Activated T-cell treated with anti-CD3 and anti-CD28 coated beads, Interleukin-2, amount 50 U/mL, for 48 hours (primary cell): ENCODE data around the gene NUP98.

Source experiments
- DNase-seq, 2 experiments: peaks; one replicate each; pipeline ENCODE4 v3.0.0-alpha.2; 2020

NUP98 gene

DNA sequence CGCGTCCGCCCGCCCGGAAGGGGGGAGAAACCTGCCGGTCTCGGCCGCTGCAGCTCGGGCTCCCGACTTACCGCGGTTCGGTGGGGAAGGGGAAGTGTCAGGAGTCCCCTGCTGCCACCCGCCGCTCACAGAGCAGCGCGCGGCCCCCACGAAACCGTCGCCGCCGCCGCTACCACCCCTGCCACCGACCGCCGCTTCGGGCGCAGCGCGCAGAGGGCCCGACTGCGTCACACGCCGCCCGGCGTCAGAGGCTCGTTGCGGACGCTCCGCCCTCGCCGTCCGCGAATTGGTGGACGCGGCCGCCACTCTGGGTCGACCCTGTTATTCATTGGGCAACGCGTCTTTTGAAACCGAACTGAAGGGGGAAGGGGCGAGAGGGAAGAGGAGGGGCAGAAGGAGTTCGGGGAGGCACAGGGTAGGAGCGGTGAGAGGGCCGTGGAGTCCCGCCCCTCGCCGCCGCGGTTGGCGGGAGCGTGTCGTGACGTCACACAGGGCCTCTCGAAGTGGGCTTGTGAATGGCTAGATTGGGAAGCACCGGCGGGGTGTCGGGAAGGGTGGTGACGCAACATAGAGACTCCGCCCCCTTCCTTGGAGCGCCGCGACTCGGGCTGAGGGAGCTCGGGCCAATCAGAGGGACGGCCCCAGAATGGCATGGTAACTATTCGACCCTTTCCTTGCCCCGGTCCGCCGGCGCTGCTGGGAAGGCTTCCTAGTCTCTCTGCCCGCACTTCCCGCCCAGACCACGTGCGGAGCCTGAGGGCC is at the start of gene NUP98:
TSS of gene NUP98 (minus strand) at position 226 of the 762 bp plus-strand sequence. CDS start 15,437 bp downstream, outside the sequence.
- peak; percentile 100 for DNase-seq

GRCh38 chr11:3845670-3846069 is 48.3 kb upstream of the NUP98 start:
- no peak for DNase-seq

DNA sequence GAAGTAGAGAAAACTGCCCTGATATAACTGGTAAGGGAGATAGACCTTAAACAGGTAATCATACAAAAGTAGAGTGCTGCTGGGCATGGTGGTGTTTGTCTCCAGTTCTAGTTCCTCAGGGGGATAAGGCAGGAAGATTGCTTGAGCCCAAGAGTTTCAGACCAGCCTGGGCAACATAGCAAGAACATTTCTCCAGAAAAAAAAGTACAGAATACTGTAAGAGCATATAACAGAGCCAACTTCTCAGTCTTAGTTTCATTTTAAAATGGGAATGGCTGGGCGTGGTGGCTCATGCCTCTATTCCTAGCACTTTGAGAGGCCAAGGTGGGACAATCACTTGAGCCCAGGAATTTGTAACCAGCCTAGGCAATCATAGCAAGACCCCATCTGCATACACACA is 47.9 kb upstream of the NUP98 start:
- no peak for DNase-seq

DNA sequence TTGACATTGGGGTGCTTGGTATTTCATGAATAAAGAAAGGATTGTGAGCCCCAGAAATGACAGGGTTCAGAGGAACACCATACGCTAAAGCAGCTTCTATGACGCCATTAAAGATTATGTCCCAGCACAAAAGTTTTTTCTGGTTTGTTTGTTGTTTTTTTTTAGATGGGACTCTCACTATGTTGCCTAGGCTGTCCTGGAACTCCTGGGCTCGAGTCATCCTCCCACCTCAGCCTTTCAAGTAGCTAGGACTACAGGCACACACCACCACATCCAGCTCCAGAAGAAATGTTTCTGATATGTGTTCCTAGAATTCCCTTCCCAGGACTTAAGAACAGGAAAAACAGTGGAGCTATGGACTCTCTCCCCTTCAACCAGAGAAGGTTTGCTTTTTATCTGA is 46.0 kb upstream of the NUP98 start:
- DNase-seq = no peak

- DNase-seq = peak; percentile 46 to 56
These were observed 44.3 kb upstream of the NUP98 start for GRCh38 chr11:3841426-3842350.

- peak; percentile 95 to 96 for DNase-seq
These were observed 43.6 kb upstream of the NUP98 start, which contains the start of gene RHOG for GRCh38 chr11:3840870-3841425. RHOG (minus strand) TSS chr11:3840959; CDS start chr11:3828138, 12,821 bp downstream.

DNA sequence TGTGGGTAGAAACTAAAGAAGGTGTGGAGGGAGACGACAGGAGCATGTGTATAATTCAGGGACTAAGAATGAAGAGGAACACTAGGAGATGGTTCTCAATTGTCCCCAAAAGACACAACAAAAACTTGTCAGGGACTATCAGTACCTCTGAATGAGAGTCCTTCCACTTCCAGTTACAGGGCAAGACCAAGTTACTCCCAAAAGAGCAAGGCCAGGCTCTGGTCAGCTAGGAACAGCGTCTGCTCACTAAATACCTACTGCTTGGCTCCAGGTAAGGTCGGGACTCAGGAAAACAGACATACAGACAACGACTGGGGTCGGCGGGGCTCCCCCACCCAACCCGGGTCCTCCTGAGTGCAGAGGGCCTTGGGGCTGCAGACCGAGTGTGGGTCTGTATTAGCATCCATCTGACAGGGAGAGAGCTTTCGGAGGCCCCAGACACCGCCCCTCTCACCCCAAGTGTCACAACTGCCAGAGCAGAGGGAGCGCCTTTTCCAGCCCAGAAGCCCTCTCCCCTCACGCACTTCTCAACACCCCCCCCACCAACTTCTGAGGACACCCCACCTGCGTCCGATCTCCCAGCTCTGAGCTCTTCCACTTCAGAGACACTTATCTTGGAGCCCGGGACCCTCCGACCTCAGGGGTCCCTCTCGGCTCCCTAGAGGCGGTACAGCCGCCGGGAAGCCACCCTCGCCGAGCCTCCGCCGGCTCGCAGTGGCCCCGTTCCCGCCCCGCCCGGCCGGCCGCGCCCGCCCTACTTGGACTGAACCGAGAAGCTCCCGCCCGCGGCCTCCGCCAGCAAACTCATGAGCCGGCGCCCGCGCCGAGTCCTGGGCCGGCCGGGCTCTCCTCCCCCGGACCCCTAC is 42.9 kb upstream of the NUP98 start:
- DNase-seq = peak; percentile 53 to 63

DNA sequence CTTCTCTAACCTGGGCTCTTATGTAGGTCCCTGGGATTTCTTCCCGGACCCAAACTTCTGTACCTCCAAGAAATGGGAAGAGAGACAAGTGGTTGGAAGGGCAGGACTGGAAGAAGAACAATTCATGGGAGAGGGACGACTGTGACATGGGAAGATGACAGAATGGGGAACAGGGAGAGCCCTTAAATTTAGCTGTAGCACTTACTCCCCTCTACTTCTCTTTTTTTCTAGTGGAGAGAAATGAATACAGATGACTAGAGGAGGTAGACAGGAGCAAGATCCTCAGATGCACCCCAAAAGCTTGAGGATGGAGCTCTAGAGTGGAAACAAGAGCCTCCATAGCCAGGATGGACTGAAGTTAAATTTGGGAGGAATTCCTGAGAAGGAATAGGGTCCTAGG is 41.1 kb upstream of the NUP98 start:
- DNase-seq = no peak

- DNase-seq = no peak
These were observed 40.4 kb upstream of the NUP98 start for GRCh38 chr11:3837793-3838192.

GRCh38 chr11:3836903-3837302 is 39.5 kb upstream of the NUP98 start:
- DNase-seq = peak; percentile 50 to 63

- no peak for DNase-seq
These were observed 38.4 kb upstream of the NUP98 start for GRCh38 chr11:3835751-3836150.

GRCh38 chr11:3834664-3835461 is 37.5 kb upstream of the NUP98 start:
- DNase-seq = no peak

- DNase-seq = no peak
These were observed 37.0 kb upstream of the NUP98 start for GRCh38 chr11:3834349-3834663.

- no peak for DNase-seq
These were observed 36.1 kb upstream of the NUP98 start for GRCh38 chr11:3833449-3833848.

DNA sequence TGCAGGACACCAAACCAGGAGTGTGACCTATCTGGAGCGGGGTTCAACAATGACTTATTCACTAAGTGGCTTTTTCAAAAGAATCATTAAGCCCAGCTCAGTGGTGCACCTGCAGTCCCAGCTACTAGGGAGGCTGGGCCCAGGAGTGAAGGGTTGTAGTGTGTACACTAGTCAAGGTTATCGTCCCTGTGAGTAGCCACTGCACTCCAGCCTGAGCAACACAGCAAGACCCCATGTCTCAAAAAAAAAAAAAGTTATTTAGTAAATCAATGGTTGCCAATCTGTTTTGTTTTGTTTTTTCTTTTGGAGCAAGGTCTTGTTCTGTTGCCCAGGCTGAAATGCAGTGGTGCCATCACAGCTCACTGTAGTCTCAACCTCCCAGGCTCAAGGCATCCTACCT is 35.5 kb upstream of the NUP98 start:
- DNase-seq = no peak

DNA sequence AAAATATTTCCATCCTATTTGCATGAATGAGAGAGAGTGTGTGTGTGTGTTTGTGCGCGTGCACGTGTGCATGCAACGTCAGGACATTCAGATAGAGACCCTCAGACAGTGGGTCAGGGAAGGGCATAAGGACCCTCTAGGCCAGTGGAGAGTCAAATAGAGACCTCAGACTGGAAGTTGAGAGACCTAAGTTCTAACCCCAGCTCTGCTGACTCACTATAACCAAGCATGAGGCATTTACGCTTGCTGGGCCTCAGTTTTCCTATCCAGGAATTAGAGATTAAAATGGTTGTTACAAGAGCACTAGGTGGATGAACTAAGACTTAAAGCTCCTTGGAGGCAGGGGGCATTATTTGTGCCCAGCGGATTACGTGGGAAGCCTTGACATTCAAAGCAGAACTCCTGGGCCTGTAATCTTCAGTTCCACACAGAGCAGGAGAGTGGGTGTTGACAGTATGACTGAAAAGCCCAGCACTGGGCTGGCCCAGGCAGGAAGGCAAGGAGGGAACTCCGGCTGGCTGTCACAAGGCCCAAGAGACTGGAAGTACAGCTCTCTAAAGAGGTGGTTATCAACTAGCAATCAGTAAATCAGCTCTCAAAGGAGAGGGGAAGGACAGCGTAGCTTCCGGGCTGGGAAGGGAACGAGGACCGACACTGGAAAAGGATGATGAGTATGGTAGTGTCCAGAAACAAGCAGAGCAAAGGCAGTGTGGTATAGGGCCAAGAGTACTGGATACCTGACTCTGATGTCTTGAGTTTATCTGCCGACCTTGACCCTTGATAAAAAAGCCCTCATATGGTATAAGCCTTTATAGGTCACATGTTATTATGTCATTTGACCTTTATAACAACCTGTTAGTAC is 34.3 kb upstream of the NUP98 start:
- peak; percentile 47 to 54 for DNase-seq

DNA sequence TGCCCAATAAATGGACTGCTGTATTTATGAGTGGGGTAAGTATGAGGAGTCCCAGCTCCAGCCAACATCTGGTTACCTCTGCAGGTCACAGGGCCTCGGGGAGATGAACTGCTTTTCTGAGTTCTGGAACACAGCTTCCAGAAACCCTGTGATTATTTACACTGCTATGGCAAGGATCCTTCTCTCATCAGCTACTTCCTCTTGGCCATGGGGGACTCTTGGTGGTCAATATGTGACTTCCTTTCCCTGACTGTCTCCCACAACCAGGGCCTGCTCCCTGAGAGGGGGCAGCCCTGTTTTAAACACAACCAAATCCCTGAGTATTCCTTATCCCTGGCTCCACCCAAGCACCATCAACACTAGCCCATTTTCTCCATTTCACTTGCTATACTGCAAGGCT is 33.4 kb upstream of the NUP98 start:
- no peak for DNase-seq

GRCh38 chr11:3830088-3830487 is 32.7 kb upstream of the NUP98 start:
- no peak for DNase-seq

GRCh38 chr11:3827434-3828186 is 30.3 kb upstream of the NUP98 start:
- DNase-seq = no peak

- no peak for DNase-seq
These were observed 29.4 kb upstream of the NUP98 start for GRCh38 chr11:3826721-3827120.
